Stimulated activated CD8-positive, alpha-beta memory T cell treated with anti-CD3 and anti-CD28 coated beads, Interleukin-4, amount 100 ng/mL, for 1 hour (primary cell): Measurements from ENCODE around the gene CFAP45.

ENCODE experiments used
- DNase-seq, 2 donors: peaks; one replicate each; pipeline ENCODE4 v3.0.0-alpha.2; 2020; ENCODE audit warnings: low read depth in 2 of 2, low spot score in 1 of 2

CFAP45 gene

DNA sequence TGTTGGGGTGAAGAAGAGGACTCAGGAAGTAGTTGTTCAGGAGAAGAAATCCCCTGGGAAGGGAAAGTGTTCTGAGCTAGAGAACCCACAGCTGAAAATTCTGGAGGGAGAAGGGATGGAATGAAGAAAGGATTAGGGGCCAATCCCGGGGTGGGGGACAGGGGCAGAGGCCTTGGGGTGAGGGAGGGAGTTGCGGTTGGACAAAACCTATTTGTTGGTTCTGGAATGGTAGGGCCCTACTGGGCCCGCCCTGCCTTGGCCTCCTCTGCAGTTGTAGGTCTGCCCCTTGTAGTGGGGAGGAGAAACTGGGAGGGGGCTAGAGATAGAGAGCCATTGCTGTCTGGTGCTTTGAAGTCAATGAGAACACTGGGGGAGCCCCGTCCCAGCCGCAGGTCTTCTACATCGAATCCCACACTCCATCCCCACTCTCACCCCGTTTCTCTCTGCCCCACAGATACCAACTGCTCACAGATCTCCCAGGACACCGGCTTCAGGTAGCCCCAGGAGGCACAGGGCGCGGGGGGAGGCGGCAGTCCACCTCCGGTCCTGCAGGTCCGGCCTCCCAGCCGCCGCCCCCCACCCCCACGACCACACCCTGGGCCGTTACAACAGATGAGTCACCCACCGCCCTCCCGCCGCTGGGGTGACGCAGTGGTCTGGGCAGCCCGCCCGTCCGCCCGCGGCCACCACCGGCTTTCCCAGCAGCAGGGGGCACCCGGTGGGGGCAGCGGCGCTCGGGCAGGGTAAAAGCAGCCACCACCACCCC is 24.2 kb upstream of the CFAP45 start:
- peak; percentile 32 to 40 for DNase-seq

DNA sequence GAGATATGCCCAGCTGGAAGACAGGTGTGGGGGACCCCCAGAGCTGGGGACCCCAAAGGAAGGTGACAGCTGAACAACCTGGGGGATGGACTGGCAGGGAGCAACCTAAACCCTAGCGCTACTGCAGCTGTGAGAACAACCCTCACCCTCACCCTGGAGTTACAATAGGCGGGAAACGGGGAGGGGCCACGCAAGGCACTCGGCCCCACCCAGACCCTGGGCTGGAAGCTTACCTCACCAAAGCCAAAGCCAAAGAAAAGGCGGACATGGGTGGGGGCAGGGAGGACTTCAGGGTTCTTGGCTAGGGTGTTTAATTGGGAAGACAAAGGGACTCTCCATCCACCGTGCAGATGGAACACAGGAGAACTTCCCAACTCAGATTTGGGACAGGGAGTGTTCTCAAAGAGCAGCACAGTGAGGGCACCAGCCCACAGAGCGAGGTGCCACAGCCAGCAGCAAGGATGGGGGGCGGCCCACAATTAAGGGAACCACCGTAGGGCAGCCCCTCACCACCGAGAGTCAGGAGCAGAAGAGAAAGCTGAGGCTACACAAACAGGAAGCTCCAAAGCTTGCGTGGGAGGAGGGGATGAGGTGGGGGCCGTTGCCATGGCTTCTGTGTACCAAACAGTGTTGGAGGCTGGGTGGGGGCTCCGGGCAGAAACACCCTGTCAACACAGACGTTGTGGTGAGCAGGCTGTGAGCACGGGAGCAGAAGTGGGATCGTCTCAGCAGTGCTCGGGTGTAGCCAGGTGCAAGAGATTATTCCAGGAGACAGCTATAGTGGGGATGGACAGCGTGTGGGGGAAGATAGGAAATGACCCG is 23.4 kb upstream of the CFAP45 start:
- DNase-seq = peak; percentile 68 to 83

DNA sequence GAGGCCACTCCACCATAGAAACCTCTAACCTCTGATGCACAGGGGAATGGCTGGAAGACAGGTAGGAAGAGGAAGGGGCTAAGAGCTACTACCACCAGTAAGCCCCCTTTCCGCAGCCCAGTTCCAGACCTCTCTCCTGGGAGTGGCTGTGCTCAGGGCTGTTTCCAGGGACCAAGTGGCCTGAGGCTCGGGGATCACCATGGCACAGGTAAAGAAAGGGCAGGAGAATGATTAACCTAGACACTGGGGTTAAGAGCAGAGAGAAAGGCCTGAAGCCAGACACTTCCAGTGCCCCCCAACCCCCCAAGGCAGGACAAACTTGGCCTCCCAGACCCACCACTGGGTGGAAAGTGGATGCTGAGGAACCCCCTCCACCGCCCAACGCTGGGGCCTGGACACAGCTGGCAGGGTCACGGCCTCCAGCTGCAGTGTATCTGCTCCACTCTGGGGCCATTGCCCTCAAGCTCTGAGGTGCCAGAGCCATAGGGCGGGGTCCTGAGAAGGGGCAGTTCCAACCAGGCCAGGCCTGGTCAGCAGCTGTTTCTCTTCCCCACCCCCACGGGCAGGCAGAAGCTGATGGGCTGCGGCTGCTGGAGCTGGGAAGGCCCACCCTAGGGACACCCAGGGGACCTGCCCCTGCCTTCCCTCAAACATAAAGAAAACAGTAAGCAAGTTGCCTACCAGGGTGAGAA is 22.7 kb upstream of the CFAP45 start:
- DNase-seq = no peak

DNA sequence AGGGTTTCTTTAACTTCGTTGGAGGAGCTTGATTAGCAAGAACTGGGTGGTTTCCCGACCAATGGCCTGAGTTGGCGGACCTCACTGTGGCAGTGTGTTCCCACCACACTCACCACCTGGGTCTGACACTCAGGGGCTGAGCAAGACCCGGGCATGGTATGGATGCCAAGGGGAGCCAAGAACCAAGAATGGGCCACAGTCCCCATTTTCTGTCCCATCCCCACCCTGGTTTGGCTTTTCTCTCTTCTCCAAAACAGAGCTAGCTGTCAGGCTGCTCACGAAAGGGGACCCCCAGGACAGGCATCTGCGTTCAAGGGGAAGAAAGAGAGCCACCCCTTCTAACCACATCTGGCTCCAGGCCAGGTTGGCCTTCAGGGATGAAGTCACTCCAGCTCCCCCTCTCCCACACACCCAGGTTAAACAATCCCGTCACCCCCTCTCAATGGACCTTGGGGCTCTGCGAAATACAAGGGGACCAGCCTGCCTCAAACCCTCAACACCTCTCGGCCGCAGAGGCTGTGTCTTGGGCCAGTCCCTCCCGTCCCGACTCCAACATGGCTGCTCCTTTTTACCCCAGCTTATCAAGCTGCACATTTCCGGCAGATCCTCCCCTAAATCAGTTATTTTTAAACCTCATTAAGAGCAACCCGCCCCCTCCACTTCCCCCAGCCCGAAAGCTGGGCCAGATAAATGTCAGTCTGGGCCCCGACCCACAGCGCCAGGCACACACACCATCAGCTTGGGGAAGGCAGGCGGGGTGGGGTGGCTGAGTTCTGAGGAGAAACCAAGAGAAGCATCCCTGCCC is 21.9 kb upstream of the CFAP45 start:
- no peak for DNase-seq

DNA sequence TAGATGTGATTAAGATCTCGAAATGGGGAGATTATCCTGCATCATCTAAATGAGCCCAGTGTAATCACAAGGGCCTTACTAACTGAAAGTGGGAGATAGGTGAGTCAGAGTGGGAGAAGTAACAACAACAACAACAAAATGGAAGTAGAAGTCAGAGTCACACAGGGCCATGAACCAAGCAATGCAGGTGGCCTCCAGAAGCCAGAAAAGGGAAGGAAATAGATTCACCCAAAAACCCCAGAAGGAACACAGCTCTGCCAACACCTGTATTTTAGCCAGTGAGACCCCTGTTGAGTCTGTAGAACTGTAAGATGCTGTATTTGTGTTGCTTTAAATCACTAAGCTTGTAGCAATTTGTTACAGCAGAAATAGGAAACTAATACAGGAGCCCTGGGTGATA is 21.3 kb upstream of the CFAP45 start:
- no peak for DNase-seq

DNA sequence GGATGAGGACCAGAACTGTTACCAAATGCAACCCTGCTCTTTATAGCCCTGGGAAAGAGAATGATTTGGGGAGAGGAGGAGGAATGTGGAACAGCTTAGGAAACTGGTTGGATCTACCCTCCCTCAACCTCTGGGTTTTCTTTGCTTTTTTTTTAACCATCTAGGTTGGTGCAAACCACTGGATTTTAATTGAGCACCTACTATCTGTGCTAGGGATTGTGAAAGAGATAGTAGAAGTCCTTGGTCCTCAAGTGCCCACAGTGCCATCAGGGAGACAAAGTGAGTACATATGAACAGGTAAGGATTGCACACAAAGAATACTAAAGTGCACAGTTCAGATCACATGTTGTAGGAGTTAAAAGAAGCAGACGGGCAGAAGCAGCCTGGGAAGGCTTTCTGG is 20.7 kb upstream of the CFAP45 start:
- DNase-seq = no peak

DNA sequence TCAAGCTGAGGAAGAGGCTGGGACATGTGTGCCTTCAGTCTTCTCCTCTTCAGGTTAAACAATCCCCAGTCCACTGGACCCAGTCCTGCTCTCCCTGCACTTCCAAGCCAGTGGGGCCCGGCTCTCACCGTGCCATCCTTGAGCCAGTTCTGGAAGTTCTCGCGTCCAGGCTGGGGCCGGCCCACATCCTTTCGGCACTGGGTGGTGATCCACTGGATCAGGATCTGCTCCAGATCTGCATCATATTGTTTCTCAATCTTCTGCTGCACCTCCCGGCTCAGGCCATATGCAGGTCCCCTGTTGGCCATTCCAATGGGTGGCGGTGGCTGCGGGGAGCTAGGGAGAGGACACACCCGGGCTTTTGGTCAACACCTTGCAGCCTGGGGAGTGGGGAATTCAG is 20.2 kb upstream of the CFAP45 start:
- DNase-seq = no peak

DNA sequence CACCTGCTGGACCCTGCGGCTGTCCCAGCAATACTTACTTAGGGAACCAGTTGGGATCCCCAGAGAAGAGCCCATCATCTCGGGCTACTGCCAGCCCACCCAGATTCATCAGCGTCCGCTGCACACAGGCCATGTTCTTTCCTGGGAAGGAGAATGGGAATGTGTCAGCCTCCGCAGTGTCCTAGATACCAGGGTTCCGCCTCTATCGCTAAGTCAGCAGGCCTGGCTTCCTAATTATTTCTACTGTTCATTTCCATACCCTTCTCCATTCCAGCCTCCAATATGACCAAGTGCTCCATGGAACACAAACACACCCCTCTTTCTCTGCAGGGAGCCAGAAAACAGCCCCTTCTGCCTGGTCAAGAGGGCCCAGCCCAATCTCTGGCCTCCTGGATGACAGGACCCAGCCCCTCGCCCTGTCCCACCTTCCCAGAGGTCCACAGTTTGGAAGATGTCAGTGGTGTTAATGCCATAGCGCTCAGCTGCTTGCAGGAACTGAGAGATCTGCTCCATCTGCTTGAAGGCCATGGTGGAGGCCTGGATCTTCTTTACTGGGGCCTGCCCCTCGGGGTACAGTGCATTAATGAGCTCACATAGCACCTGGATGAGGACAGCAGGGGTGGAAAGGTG is 19.4 kb upstream of the CFAP45 start:
- DNase-seq = no peak

DNA sequence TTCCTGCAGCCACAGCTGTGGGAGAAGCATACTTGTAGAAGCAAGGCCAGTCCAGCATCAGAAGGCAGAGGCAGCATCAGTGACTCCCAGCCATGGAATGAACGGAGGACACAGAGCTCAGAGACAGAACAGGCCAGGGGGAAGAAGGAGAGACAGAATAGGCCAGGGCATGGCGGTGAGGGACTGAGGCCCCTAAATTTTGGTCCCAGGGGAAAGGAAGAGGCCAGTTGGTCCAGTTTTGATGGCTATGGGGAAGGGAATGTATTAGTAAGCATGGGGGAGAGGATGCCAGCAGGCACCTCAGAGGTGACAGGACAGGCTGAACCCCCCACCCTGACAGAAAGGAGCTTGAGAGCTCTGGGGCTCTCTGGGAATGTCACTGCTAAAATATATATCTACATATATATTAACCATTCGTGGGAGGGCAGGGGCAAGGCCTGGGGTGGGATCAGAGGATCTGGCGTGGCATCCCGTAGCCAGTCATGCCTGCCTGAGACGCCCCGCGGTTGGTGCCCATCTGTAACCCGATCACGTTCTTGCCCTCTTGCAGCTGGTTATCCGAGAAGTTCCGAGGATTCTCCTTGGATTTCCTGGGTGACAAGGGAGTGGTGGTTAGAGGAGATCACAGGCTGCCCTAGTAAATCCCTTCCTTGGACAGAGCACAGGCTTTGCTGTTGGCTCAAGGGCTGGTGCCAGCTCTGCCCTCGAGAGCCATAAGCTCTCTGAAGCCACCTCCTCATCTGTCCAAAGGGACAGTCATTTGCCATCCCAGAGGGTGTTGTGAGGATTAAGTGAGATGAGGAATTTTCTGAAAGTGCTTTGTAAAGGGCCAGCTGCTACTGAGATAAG is 18.6 kb upstream of the CFAP45 start:
- DNase-seq = no peak

DNA sequence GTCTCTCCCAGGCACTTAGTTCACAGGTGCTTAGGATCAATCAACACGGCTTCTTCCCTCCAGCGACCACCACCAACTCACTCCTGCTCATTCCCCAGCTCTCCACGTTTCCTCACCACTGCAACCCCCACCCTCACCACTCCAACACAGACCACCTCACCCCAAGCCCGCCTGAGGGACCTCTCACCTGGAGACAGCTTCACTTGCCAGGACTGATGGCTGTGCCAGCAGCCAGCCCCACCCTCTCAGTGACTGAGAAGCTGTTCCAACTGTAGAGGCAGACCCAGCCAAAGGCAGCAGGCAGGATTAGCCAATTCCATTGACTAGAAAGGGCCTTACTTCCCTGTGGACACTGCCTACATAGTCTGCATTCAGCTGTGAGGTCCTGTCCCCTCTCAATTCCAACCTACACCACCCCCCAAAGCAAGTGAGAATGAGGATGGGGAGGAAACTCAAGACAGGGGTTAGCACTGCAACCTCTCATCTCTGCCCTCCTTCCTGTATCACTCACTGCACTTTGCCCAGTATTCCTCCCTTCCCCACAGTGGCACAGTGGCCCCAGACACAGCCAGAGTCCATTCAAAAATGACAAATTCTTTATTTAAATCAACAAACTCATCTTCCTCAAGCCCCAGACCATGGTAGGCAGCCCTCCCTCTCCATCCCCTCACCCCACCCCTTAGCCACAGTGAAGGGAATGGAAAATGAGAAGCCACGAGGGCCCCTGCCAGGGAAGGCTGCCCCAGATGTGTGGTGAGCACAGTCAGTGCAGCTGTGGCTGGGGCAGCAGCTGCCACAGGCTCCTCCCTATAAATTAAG is 17.8 kb upstream of the CFAP45 start:
- no peak for DNase-seq

DNA sequence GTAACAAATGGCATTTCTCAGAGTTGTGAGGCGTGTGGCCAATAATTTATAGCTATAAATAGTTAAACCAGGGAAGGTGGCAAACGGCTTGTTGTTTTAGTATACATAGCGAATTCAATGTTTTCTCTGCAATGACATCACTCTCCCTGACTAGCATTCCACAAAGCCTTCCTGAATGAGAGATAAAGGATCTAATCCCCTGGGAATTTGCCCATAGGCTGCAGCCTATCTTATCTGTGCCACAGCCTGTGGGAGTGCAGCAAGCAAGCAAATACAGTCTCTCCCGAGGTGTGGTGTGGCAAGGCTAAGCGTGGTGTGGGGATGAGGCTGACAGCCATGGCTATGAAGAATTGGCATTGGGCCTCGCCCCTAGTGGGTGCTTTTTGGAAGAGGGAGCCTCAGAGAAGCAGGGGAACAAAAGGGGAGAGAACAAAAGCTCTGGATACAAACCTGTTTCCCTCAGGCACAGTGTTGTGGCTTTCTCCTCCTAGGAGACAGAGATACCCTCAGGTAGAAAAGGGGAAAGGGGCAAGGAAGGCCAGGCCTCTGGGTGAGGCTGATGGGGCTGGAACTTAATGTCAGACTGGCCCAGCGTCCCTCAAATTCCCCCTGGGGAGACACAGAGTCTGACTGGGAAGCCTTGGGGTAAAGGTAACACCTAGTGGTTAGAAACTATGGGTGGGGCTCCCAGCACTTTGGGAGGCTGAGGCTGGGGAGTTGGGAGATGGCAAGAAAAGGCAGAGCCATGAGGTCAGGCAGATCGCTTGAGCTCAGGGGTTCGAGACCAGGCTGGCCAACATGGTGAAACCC is 16.5 kb upstream of the CFAP45 start:
- no peak for DNase-seq

DNA sequence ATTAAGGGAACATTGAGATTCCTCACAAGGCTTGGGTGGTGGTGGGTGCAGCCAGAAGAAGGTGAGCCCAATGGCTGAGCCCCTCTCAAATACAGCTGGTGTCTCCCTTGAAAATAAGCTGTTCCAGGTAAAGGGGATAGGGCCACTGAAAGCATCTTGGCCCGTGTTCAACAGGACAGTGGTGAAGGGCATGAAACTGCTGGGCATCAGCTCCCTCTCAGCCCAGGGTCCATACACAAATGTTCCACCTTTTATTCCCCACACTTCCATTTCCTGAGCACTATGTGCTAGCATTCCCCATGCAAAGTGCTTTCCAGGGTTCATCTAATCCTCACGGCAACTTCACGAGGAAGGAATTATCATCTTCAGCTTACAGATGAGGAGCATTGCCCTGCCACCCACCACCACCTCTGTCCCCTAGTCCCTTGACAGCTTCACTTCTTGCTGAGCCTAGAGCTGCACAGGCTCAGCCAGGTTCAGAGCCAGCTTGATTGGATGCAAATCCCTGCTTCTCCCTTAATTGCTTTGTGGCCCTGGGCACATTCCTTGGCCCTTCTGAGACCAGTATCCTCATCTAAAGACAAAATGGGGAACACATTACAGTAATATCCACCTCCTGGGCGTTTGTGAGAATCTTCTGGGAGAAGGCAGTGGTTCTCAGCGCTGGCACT is 15.7 kb upstream of the CFAP45 start:
- no peak for DNase-seq

DNA sequence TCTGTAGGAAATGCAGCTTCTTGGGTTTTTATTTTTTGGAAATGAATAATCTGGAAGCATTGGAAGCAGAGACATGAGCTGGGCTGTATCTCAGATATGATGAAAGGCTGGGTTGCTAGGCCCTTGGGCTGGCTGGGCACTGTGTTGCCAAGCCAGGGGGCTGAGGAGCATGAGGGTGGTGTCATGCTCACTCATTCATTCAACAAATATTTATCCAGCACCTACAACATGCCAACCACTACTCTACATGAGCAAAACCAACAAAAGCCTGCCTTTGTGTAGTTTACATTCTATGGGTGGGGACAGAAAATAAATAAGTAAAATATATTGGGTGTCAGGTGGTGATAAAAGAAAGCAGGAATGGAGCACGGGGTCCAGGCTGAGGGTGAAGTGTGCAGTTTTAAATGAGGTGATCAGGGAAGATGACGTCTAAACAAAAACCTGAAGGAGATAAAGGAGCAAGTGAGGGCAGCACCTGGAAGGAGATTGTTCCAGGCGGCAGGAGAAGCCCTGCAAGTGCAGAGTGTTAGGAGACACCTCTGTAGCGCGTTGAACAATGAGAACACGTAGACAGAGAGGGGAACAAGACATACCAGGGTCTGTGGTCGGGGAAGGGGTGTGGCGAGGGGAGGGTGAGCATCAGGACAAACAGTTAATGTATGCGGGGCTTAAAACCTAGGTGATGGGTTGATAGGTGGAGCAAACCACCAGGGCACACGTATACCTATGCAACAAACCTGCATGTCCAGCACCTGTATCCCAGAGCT is 14.5 kb upstream of the CFAP45 start:
- no peak for DNase-seq

DNA sequence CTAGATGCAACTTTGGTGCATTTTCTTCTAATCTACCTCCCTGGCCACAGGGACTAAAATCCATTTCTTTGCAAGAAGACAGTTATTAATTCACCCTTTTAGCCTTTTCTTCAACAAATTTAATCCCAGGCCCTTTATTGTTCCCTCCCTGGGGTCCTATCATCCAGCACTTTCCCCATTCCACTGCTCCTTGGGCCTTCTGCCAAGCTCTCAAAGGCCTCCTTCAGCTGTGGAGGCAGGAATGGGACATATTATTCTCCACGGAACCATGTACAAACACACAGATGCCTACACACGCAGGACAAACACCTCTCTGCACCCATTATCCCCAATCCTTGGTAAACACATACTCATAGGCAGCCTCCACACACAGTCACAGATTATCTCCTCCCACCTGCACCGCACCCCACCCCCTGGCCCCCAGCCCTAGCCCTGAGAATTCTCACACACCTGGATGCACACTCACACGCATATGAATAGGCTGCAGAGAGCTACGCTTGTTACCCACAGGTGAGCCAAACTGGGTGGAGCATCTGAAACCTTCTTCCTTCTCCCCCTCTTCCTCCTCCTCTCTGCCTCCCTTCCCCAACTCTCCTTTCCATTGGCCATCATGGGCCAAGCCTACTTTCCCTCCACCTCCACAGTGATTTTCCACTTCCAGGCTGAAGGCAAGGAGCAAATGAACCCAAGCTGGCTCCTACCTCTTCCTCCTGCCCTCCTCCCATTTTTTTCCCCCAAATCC is 13.7 kb upstream of the CFAP45 start:
- DNase-seq = no peak

DNA sequence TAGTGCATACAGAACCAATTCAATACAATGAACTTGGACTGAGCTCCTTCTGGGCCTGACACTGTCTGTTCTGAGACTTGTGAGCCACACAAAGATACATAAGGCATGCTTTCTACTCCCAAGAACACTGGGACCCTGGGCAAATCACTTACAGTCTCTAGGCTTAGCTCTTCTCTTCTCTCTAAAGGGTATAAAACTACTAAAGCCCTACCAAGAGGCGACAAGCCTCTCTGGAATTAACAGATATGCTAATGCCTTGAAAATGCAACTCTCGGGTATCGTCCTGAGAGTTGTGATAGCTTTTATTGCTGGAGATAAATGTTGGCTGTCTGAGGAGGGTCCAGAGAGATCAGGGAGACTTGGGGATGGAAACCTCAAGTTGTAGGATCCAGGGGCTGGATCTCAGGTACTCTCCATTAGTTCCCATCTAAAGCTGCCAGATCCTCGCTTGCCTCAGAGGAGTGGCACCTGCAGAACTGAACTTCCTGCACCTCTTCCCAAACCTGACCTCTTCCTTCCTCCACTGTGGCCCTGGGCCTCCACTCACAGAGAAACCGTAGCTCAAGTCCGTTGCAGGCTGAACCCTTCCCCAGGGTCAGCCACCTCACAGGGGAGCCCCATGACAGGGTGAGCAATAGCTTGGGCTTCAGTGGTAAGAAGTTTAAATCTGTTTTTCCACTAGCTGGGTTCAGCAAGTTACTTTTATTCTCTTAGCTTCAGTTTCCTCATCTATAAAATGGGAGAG is 11.5 kb upstream of the CFAP45 start:
- DNase-seq = no peak
